ENCODE data around the gene ACOT13. TPM values are rescaled to one million over a fixed set of nuclear protein-coding genes. Genes with fewer than 3 reads are reported as not detected.
"Not testable (repeated sequence)": the region's sequence is repeated elsewhere in the genome, so short reads cannot be mapped to it uniquely, and the experiment has no call there.

ACOT13 gene
- total RNA-seq, 2 experiments from 2014 or later = 24.3 to 24.4 TPM

- POLR2A ChIA-PET = interaction anchor here (0.7 to 1.6 kb wide), 5 partner anchors 15 to 140 kb away, joined by 3 to 9 read pairs (median 5); partner anchors contain the start of gene GMNN
- CTCF ChIA-PET = interaction anchor here (0.7 to 0.9 kb wide), 3 partner anchors 10 to 48 kb away, joined by 3 to 4 read pairs (median 3); no protein-coding TSS in a partner anchor
Measured at GRCh38 chr6:24718449-24719124, 51.7 kb downstream of the ACOT13 start.

GRCh38 chr6:24719125-24719971, 52.5 kb downstream of the ACOT13 start, which contains the start of gene C6orf62:
TSS of gene C6orf62 (minus strand) at chr6:24719154. CDS start at chr6:24718668, 486 bp downstream.
- POLR2A ChIA-PET = interaction anchor here (0.6 to 1.6 kb wide), 7 partner anchors 16 to 140 kb away, joined by 3 to 9 read pairs (median 4); partner anchors contain the start of gene GMNN
- CTCF ChIA-PET = interaction anchor here (0.7 to 0.9 kb wide), 2 partner anchors 9 to 26 kb away, joined by 3 to 4 read pairs; no protein-coding TSS in a partner anchor

GRCh38 chr6:24720131-24720603, 53.3 kb downstream of the ACOT13 start:
- ChIA-PET CTCF (no interaction called here), POLR2A (interaction anchor here (0.6 to 1.4 kb wide), 3 partner anchors 54 to 71 kb away, joined by 3 to 5 read pairs (median 3); partner anchors contain the start of gene GMNN)

GRCh38 chr6:24720604-24721460, 54.0 kb downstream of the ACOT13 start:
- ChIA-PET POLR2A (interaction anchor here (0.8 to 1.5 kb wide), 3 partner anchors 22 to 55 kb away, joined by 3 to 14 read pairs (median 6); partner anchors contain the start of genes GMNN and TDP2), CTCF (interaction anchor here (1.1 to 1.4 kb wide), 2 partner anchors 15 to 140 kb away, joined by 3 to 5 read pairs; no protein-coding TSS in a partner anchor)

- POLR2A ChIA-PET = interaction anchor here (0.8 to 1.5 kb wide), 3 partner anchors 21 to 55 kb away, joined by 3 to 14 read pairs (median 6); partner anchors contain the start of genes GMNN and TDP2
- CTCF ChIA-PET = interaction anchor here (1.1 to 1.4 kb wide), 2 partner anchors 14 to 141 kb away, joined by 3 to 5 read pairs; no protein-coding TSS in a partner anchor
Measured at GRCh38 chr6:24721461-24722215, 54.8 kb downstream of the ACOT13 start.

GRCh38 chr6:24723270-24723669, 56.4 kb downstream of the ACOT13 start:
- ChIA-PET CTCF (interaction anchor here (1.0 to 1.6 kb wide), 2 partner anchors 52 to 142 kb away, joined by 3 to 4 read pairs; partner anchors contain the start of gene GMNN), POLR2A (no interaction called here)

GRCh38 chr6:24730653-24731052, 63.8 kb downstream of the ACOT13 start:
- POLR2A ChIA-PET, CTCF ChIA-PET: not testable (repeated sequence)

GRCh38 chr6:24731456-24732134, 64.7 kb downstream of the ACOT13 start:
- POLR2A ChIA-PET, CTCF ChIA-PET: not testable (repeated sequence)

- ChIA-PET POLR2A (no interaction called here), CTCF (interaction anchor here (1.4 kb wide), 1 partner anchor 37 kb away, joined by 6 read pairs; no protein-coding TSS in a partner anchor)
Measured at GRCh38 chr6:24734166-24734565, 67.3 kb downstream of the ACOT13 start.

- CTCF ChIA-PET = interaction anchor here (1.1 to 1.4 kb wide), 2 partner anchors 10 to 36 kb away, joined by 3 to 6 read pairs; no protein-coding TSS in a partner anchor
- POLR2A ChIA-PET = not testable (repeated sequence)
Measured at GRCh38 chr6:24734710-24735109, 67.8 kb downstream of the ACOT13 start.

- POLR2A ChIA-PET = no interaction called here
- CTCF ChIA-PET = no interaction called here
Measured at GRCh38 chr6:24738741-24739140, 71.9 kb downstream of the ACOT13 start.

GRCh38 chr6:24740861-24741260, 74.0 kb downstream of the ACOT13 start:
- POLR2A ChIA-PET = no interaction called here
- CTCF ChIA-PET = no interaction called here

- CTCF ChIA-PET = no interaction called here
- POLR2A ChIA-PET = interaction anchor here (0.7 to 1.6 kb wide), 2 partner anchors 21 to 431 kb away, joined by 3 to 14 read pairs; no protein-coding TSS in a partner anchor
Measured at GRCh38 chr6:24742216-24742738, 75.4 kb downstream of the ACOT13 start.

GRCh38 chr6:24743265-24743943, 76.5 kb downstream of the ACOT13 start:
- POLR2A ChIA-PET = interaction anchor here (0.7 to 1.6 kb wide), 2 partner anchors 22 to 430 kb away, joined by 3 to 14 read pairs; no protein-coding TSS in a partner anchor
- CTCF ChIA-PET = interaction anchor here (0.5 kb wide), 1 partner anchor 33 kb away, joined by 3 read pairs; no protein-coding TSS in a partner anchor

GRCh38 chr6:24743944-24744335, 77.1 kb downstream of the ACOT13 start:
- ChIA-PET POLR2A (interaction anchor here (1.6 kb wide), 1 partner anchor 23 kb away, joined by 14 read pairs; no protein-coding TSS in a partner anchor), CTCF (no interaction called here)

GRCh38 chr6:24744911-24745310, 78.0 kb downstream of the ACOT13 start:
- CTCF ChIA-PET = interaction anchor here (0.7 to 1.6 kb wide), 4 partner anchors 16 to 49 kb away, joined by 3 read pairs; partner anchors contain the start of gene C6orf62
- POLR2A ChIA-PET = no interaction called here

Data from activated CD8-positive, alpha-beta memory T cell treated with anti-CD3 and anti-CD28 coated beads for 36 hours (primary cell).